Measurements from ENCODE around the gene TPMT. TPM values are rescaled to one million over a fixed set of nuclear protein-coding genes. Genes with fewer than 3 reads are reported as not detected.

The TPMT gene
- total RNA-seq, 4 donors from 2014 or later: 8.1 to 16.1 (median 12.7) TPM

DNA sequence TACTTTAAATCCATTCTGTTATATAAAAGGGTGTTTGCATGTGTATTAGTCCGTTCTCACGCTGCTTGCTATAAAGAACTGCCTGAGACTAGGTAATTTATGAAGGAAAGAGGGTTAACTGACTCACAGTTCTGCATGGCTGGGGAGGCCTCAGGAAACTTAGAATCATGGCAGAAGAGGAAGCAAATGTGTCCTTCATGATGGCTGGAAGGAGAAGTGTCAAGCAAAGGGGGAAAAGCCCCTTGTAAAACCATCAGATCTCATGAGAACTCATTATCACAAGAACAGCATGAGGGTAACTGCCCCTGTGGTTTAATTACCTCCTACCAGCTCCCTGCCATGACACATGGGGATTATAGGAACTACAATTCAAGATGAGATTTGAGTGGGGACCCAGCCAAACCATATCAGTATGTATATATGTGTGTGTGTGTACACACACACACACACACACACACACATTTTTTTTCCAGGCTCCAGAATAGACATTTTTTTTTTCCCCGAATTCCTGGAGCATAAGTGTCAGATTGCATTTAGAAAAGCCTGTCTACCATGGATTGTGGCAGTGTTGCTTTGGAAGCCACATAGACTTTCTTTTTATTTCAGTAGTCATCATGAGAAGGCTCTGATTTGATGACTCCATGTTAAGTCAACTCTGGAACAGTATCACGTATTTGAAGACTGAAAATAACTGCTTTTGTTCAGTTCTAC is 31.8 kb upstream of the TPMT start:
- Histone ChIP-seq H3K36me3 (peaks cover 0 to 60% (median 0%) of the 10 kb centered on the region in 3 donors), H3K4me3 (no peak overlapping the region), H3K4me1 (peaks cover 0 to 4% (median 0%) of the 10 kb centered on the region in 3 donors), H3K27ac (peak overlapping the region in 2 of 4 donors; percentile 59), H3K9me3 (no peaks in the 10 kb centered on the region), H3K27me3 (no peaks in the 10 kb centered on the region)
- 82 to 87% methylated on average over 4 of the region's 4 CpGs for WGBS, 2 donors
- no peak for DNase-seq
- TF ChIP-seq POLR2A (IDR thresholded peaks at IDR 0.05): no peak
- TF ChIP-seq, protein P1, sequence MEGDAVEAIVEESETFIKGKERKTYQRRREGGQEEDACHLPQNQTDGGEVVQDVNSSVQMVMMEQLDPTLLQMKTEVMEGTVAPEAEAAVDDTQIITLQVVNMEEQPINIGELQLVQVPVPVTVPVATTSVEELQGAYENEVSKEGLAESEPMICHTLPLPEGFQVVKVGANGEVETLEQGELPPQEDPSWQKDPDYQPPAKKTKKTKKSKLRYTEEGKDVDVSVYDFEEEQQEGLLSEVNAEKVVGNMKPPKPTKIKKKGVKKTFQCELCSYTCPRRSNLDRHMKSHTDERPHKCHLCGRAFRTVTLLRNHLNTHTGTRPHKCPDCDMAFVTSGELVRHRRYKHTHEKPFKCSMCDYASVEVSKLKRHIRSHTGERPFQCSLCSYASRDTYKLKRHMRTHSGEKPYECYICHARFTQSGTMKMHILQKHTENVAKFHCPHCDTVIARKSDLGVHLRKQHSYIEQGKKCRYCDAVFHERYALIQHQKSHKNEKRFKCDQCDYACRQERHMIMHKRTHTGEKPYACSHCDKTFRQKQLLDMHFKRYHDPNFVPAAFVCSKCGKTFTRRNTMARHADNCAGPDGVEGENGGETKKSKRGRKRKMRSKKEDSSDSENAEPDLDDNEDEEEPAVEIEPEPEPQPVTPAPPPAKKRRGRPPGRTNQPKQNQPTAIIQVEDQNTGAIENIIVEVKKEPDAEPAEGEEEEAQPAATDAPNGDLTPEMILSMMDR (IDR thresholded peaks at IDR 0.05): no peak
- intact Hi-C loops (cut with DNase I): no loop called here

DNA sequence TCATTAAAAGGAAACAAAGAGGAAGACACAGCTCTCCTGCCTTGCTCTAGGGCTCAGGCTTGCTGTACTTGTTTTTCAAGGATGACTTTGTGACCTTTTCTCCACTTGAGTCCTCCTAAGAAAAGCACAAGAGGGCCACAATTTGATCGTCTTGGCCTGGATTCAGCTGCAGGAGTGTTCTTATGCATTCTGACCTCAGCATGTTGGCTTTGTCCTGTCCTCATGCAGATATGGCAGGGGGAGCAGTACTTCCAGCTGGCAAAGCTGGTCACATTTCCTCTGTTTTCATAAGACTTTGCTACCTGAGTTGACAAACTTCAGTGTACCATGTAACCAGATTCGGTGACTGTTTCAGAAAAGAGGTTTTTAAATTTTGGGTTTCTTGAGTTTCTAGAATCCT is 31.2 kb upstream of the TPMT start:
- TF ChIP-seq POLR2A (IDR thresholded peaks at IDR 0.05): no peak
- TF ChIP-seq, protein P1 (IDR thresholded peaks at IDR 0.05): no peak
- 66 to 70% methylated on average over 2 of the region's 2 CpGs for WGBS, 2 donors
- H3K9me3 ChIP-seq: no peaks in the 10 kb centered on the region
- H3K4me3 ChIP-seq: no peak overlapping the region
- H3K4me1 ChIP-seq: peaks cover 0 to 4% (median 0%) of the 10 kb centered on the region in 3 donors
- peaks cover 0 to 56% (median 0%) of the 10 kb centered on the region in 3 donors for H3K36me3 ChIP-seq
- DNase-seq: no peak
- peak overlapping the region in 2 of 4 donors; percentile 59 for H3K27ac ChIP-seq
- no peaks in the 10 kb centered on the region for H3K27me3 ChIP-seq
- intact Hi-C loops (cut with DNase I): no loop called here

DNA sequence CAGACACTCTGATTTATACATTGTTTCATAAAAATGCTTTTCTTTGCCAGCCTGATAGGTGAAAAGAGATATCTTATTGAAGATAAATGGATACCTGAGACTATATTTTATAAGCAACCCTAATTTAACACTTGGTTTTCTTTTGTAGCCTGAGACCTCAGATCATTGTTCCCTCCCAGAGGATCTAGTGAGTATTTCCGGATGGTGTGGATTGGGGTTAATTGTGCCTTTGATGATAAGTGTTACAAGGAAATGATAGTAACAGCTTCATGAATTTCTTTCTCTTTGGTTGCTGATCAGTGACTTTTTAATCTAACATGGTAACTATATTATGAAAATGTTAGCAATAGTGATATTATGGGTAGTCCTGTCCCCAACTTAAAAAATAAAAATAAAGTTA is 30.7 kb upstream of the TPMT start:
- Histone ChIP-seq H3K4me1 (peaks cover 0 to 4% (median 0%) of the 10 kb centered on the region in 3 donors), H3K9me3 (no peaks in the 10 kb centered on the region), H3K27ac (peak overlapping the region in 2 of 4 donors; percentile 59), H3K4me3 (no peak overlapping the region), H3K27me3 (no peaks in the 10 kb centered on the region), H3K36me3 (peaks cover 0 to 56% (median 0%) of the 10 kb centered on the region in 3 donors)
- 71 to 94% methylated on average over 1 of the region's 1 CpG for WGBS, 2 donors
- no peak for DNase-seq
- TF ChIP-seq POLR2A (IDR thresholded peaks at IDR 0.05): no peak
- TF ChIP-seq, protein P1 (IDR thresholded peaks at IDR 0.05): no peak
- intact Hi-C loops (cut with DNase I): no loop called here

DNA sequence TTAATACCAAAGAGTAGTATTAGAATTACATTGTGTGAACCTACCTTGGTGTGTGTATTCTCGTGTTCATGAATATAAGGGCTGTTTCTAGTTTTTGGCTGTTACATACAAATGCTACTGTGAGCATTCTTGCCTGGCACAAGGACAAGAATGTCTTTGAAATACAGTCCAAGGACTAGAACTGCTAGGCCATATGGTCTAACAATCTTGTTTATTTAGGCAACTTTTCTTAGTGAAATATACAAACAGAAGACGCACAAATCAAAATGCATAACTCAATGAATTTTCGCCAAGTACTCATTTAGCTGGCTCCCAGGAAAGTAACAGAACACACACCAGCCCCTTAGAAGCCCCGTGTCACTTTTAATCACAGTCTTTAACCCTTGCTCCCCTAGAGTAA is 28.9 kb upstream of the TPMT start:
- TF ChIP-seq POLR2A (IDR thresholded peaks at IDR 0.05): no peak
- Histone ChIP-seq H3K27ac (no peak overlapping the region), H3K9me3 (no peaks in the 10 kb centered on the region), H3K4me1 (peaks cover 0 to 4% (median 0%) of the 10 kb centered on the region in 3 donors), H3K27me3 (no peaks in the 10 kb centered on the region), H3K4me3 (no peak overlapping the region), H3K36me3 (peaks cover 0 to 47% (median 0%) of the 10 kb centered on the region in 3 donors)
- DNase-seq: no peak
- intact Hi-C loops (cut with DNase I): no loop called here
- WGBS, 2 donors: 59 to 75% methylated on average over 4 of the region's 4 CpGs

DNA sequence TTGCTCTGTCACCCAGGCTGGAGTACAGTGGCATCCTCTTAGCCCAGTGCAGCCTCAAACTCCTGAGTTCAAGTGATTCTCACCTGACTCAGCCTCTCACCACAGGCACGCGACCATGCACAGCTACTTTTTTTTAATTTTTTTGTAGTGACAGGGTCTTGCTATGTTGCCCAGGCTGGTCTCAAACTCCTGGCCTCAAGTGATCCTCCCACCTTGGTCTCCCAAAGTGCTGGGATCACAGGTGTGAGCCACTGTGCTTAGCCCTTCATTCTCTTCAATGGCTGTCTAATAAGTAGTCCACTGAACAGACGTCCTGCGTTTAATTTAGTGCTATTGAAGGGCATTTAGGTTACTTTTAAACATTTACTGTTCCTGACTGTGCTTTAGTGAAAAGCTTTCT is 27.7 kb upstream of the TPMT start:
- peaks cover 0 to 47% (median 0%) of the 10 kb centered on the region in 3 donors for H3K36me3 ChIP-seq
- intact Hi-C loops (cut with DNase I): no loop called here

More for the DNA sequence above, 27.7 kb upstream of the TPMT start:
- H3K4me1 ChIP-seq: peaks cover 0 to 4% (median 0%) of the 10 kb centered on the region in 3 donors
- H3K27me3 ChIP-seq: no peaks in the 10 kb centered on the region
- H3K9me3 ChIP-seq: no peaks in the 10 kb centered on the region
- TF ChIP-seq, protein P1 (IDR thresholded peaks at IDR 0.05): no peak
- no peak for TF ChIP-seq POLR2A (IDR thresholded peaks at IDR 0.05)
- no peak overlapping the region for H3K4me3 ChIP-seq
- WGBS, 2 donors: 72 to 80% methylated on average over 4 of the region's 4 CpGs
- DNase-seq: no peak
- H3K27ac ChIP-seq: no peak overlapping the region

Measured in esophagus squamous epithelium (tissue), 5 donors.